Measurements from ENCODE around the gene RRP1B. TPM values are rescaled to one million over a fixed set of nuclear protein-coding genes. Genes with fewer than 3 reads are reported as not detected.

The RRP1B gene
- polyA plus RNA-seq, 2 of the 4 experiments (the other 2 are of a cell fraction), result 32.5 TPM

- peaks cover 4% of the 10 kb centered on the region; the same call in 1 of the 3 replicates for H3K9me3 ChIP-seq
- no peak overlapping the region for H3K4me3 ChIP-seq
- ChIA-PET POLR2A (no interaction called here), CTCF (interaction anchor here (0.7 to 1.8 kb wide), 2 partner anchors 14 to 20 kb away, joined by 4 to 5 read pairs; no protein-coding TSS in a partner anchor)
- H3K4me2 ChIP-seq, result no peak overlapping the region
- TF ChIP-seq CBX8 (IDR thresholded peaks at IDR 0.05), result no peak
- no peak for TF ChIP-seq FOSL2 (IDR thresholded peaks at IDR 0.05)
- no peak for TF ChIP-seq FOSL2 (CRISPR knock-in tag; IDR thresholded peaks at IDR 0.05)
- no peak for TF ChIP-seq MAZ (IDR thresholded peaks at IDR 0.05; ENCODE audit: borderline replicate concordance, low read depth, low read length)
- TF ChIP-seq NPAS2 (CRISPR knock-in tag; IDR thresholded peaks at IDR 0.05; ENCODE audit: borderline replicate concordance), result no peak
- TF ChIP-seq CTCF (IDR thresholded peaks at IDR 0.05), result no peak
- TF ChIP-seq CHD2 (IDR thresholded peaks at IDR 0.05; ENCODE audit: low read length, partially characterized antibody), result no peak
- no peak for TF ChIP-seq ATOH8 (CRISPR knock-in tag; IDR thresholded peaks at IDR 0.05; ENCODE audit: low read depth)
- no peak for TF ChIP-seq NR3C1 (IDR thresholded peaks at IDR 0.05)
- TF ChIP-seq FOSB (CRISPR knock-in tag; IDR thresholded peaks at IDR 0.05), result no peak
- no peak for TF ChIP-seq HEYL (CRISPR knock-in tag; IDR thresholded peaks at IDR 0.05)
- TF ChIP-seq NFE2L2 (conservative IDR thresholded peaks at IDR 0.05; ENCODE audit: low read length), result no peak
- TF ChIP-seq RCOR1 (IDR thresholded peaks at IDR 0.05; ENCODE audit: low read depth, low read length), result no peak
- TF ChIP-seq MYC (IDR thresholded peaks at IDR 0.05; ENCODE audit: borderline replicate concordance, low read length), result no peak
- no peak for TF ChIP-seq HOXA7 (CRISPR knock-in tag; IDR thresholded peaks at IDR 0.05)
- TF ChIP-seq JUN (IDR thresholded peaks at IDR 0.05), result no peak
- no peak for TF ChIP-seq CEBPB (IDR thresholded peaks at IDR 0.05)
- H3K4me1 ChIP-seq, result no peaks in the 10 kb centered on the region
- 0 out of 6 replicates have a peak overlapping the region, but pooled peaks of 1 of the 2 experiments have one; percentile 46 for H3K27ac ChIP-seq
- WGBS (ENCODE audit: missing lambda C conversion rate), result 79% methylated on average over 4 of the region's 5 CpGs
- FAIRE-seq (no peak), DNase-seq (ENCODE audit: low read depth in 1 of 2, low spot score in 1 of 2) (no peak), ATAC-seq (no peak)
Observed at GRCh38 chr21:43632373-43632905, 26.9 kb upstream of the RRP1B start.

- no peaks in the 10 kb centered on the region for H3K9me3 ChIP-seq
- H3K27ac ChIP-seq, result peak overlapping the region in 1 of 2 experiments; percentile 45; a peak in 1 of 6 replicates
- CTCF ChIA-PET, result interaction anchor here (0.8 to 2.1 kb wide), 2 partner anchors 11 to 23 kb away, joined by 3 to 9 read pairs; no protein-coding TSS in a partner anchor
- TF ChIP-seq CHD2 (IDR thresholded peaks at IDR 0.05; ENCODE audit: low read length, partially characterized antibody) (no peak), NFE2L2 (conservative IDR thresholded peaks at IDR 0.05; ENCODE audit: low read length) (no peak)
- H3K4me3 ChIP-seq, result no peak overlapping the region
- no peak for DNase-seq (ENCODE audit: low read depth in 1 of 2, low spot score in 1 of 2)
- FAIRE-seq, result no peak
- peaks cover 12% of the 10 kb centered on the region for H3K4me1 ChIP-seq
- WGBS (ENCODE audit: missing lambda C conversion rate), result 73% methylated on average over 5 of the region's 5 CpGs
- POLR2A ChIA-PET, result no interaction called here
- H3K4me2 ChIP-seq, result no peak overlapping the region; the same call in 2 of the 3 replicates
- no peak for ATAC-seq
Observed at GRCh38 chr21:43634618-43635017, 24.7 kb upstream of the RRP1B start.

GRCh38 chr21:43635436-43635835, 23.9 kb upstream of the RRP1B start:
- no peak overlapping the region for H3K27ac ChIP-seq
- WGBS (ENCODE audit: missing lambda C conversion rate), result 96% methylated on average over 7 of the region's 7 CpGs
- no peak overlapping the region for H3K4me3 ChIP-seq
- FAIRE-seq (no peak), ATAC-seq (no peak), DNase-seq (ENCODE audit: low read depth in 1 of 2, low spot score in 1 of 2) (no peak)
- no peaks in the 10 kb centered on the region for H3K9me3 ChIP-seq
- H3K4me2 ChIP-seq, result no peak overlapping the region
- H3K4me1 ChIP-seq, result peaks cover 19% of the 10 kb centered on the region
- CTCF ChIA-PET, result interaction anchor here (2.1 kb wide), 1 partner anchor 24 kb away, joined by 9 read pairs; no protein-coding TSS in a partner anchor
- POLR2A ChIA-PET, result no interaction called here
- no peak for TF ChIP-seq USF2 (IDR thresholded peaks at IDR 0.05)
- no peak for TF ChIP-seq ZSCAN20 (CRISPR knock-in tag; IDR thresholded peaks at IDR 0.05)
- TF ChIP-seq ATOH8 (CRISPR knock-in tag; IDR thresholded peaks at IDR 0.05; ENCODE audit: low read depth), result no peak
- TF ChIP-seq HDAC2 (IDR thresholded peaks at IDR 0.05), result no peak
- no peak for TF ChIP-seq HOXB5 (CRISPR knock-in tag; IDR thresholded peaks at IDR 0.05)
- no peak for TF ChIP-seq MYC (IDR thresholded peaks at IDR 0.05; ENCODE audit: borderline replicate concordance, low read length)
- TF ChIP-seq MAX (IDR thresholded peaks at IDR 0.05), result no peak
- TF ChIP-seq FOSL2 (IDR thresholded peaks at IDR 0.05), result no peak
- no peak for TF ChIP-seq FOSL2 (CRISPR knock-in tag; IDR thresholded peaks at IDR 0.05)
- no peak for TF ChIP-seq FOXS1 (CRISPR knock-in tag; IDR thresholded peaks at IDR 0.05)
- no peak for TF ChIP-seq CBX8 (IDR thresholded peaks at IDR 0.05)
